ENCODE measurements around the gene GRPEL1. TPM values are rescaled to one million over a fixed set of nuclear protein-coding genes. Genes with fewer than 3 reads are reported as not detected.

Gene GRPEL1
- total and polyA plus RNA-seq, 10 of the 15 experiments (the other 5 are each of a cell fraction or from before 2014, with no cell fraction given), result 30.8 to 119 (median 67.6) TPM

- TF ChIP-seq BCLAF1 (IDR thresholded peaks at IDR 0.05) (no peak), HDGF (IDR thresholded peaks at IDR 0.05) (peak; percentile 63), IRF5 (IDR thresholded peaks at IDR 0.05; ENCODE audit: borderline replicate concordance) (no peak), RELB (IDR thresholded peaks at IDR 0.05; ENCODE audit: low read depth) (no peak), MEF2A (IDR thresholded peaks at IDR 0.05; ENCODE audit: insufficient read depth, low read depth, low read length) (no peak), RAD21 (IDR thresholded peaks at IDR 0.05; ENCODE audit: insufficient read depth, low read depth, low read length) (no peak), SIX5 (IDR thresholded peaks at IDR 0.05; ENCODE audit: low read depth, low read length, severe bottlenecking) (no peak), SRF (IDR thresholded peaks at IDR 0.05; ENCODE audit: low read depth in 2 of 2, low read length in 2 of 2) (0 out of 4 replicates have a peak, but pooled peaks of 1 of the 2 experiments have one; percentile 12), IKZF1 (conservative IDR thresholded peaks at IDR 0.05) (peak; percentile 73), YY1 (IDR thresholded peaks at IDR 0.05; ENCODE audit: low read depth, low read length) (no peak), MYC (IDR thresholded peaks at IDR 0.05; ENCODE audit: insufficient read depth, insufficient read length, insufficient replicate concordance, low read length, severe bottlenecking) (no peak), SREBF2 (IDR thresholded peaks at IDR 0.05; ENCODE audit: low read length) (no peak), POLR2AphosphoS2 (IDR thresholded peaks at IDR 0.05; ENCODE audit: low read depth, low read length) (no peak), MXI1 (IDR thresholded peaks at IDR 0.05; ENCODE audit: low read depth, low read length) (peak; percentile 78), NFYB (IDR thresholded peaks at IDR 0.05; ENCODE audit: insufficient read depth, low read depth, low read length) (peak; percentile 86), ZNF592 (IDR thresholded peaks at IDR 0.05) (no peak), IRF4 (IDR thresholded peaks at IDR 0.05; ENCODE audit: low read depth, low read length) (no peak), JUND (IDR thresholded peaks at IDR 0.05; ENCODE audit: low read depth, low read length) (0 out of 2 replicates have a peak, but pooled peaks have one; percentile 8), NR2C2 (IDR thresholded peaks at IDR 0.05; ENCODE audit: borderline replicate concordance, control insufficient read depth, insufficient read length, low read depth) (no peak), SP1 (IDR thresholded peaks at IDR 0.05; ENCODE audit: low read depth, low read length) (peak; percentile 90)
These were observed 25.2 kb downstream of the GRPEL1 start (continued) for GRCh38 chr4:7042503-7043283.
